ENCODE measurements around the gene SYNM.

SYNM gene

DNA sequence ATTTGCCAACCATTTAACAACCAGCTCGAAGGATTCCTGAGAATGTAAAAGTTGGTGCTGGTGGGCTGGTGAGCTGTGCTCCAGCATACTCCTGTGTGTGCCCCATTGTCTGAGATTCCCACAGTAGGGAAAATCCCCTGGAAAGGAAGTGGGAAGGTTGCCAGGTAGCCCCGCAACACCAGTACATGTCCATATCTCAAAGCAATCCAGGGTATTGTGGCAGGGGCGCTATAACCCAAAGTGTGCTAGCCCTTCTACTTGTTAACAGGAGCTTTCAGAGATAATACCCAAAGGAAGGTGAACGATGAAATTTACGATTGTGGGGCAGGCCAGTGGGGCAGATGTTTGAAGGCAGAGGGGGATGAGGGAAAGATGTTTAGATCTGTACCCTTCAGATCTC lies 42.7 kb upstream of the SYNM start:
- peaks cover 13% of the 10 kb centered on the region for H3K27me3 ChIP-seq (ENCODE audit: control insufficient read depth, low read length)
- no peaks in the 10 kb centered on the region for H4K20me1 ChIP-seq (ENCODE audit: control insufficient read depth, insufficient read depth, low read depth, low read length)
- no peak overlapping the region for H3K27ac ChIP-seq (ENCODE audit: low read depth, low read length)
- no peak overlapping the region for H3K4me3 ChIP-seq (ENCODE audit: low read length)
- no peaks in the 10 kb centered on the region for H3K36me3 ChIP-seq (ENCODE audit: control insufficient read depth, low read length)
- H3F3A ChIP-seq (ENCODE audit: control insufficient read depth, insufficient read depth), result no peaks in the 10 kb centered on the region
- TF ChIP-seq, protein P1, sequence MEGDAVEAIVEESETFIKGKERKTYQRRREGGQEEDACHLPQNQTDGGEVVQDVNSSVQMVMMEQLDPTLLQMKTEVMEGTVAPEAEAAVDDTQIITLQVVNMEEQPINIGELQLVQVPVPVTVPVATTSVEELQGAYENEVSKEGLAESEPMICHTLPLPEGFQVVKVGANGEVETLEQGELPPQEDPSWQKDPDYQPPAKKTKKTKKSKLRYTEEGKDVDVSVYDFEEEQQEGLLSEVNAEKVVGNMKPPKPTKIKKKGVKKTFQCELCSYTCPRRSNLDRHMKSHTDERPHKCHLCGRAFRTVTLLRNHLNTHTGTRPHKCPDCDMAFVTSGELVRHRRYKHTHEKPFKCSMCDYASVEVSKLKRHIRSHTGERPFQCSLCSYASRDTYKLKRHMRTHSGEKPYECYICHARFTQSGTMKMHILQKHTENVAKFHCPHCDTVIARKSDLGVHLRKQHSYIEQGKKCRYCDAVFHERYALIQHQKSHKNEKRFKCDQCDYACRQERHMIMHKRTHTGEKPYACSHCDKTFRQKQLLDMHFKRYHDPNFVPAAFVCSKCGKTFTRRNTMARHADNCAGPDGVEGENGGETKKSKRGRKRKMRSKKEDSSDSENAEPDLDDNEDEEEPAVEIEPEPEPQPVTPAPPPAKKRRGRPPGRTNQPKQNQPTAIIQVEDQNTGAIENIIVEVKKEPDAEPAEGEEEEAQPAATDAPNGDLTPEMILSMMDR (IDR thresholded peaks at IDR 0.05; ENCODE audit: low read depth, low read length, poor library complexity, severe bottlenecking), result no peak
- TF ChIP-seq EZH2phosphoT487 (IDR thresholded peaks at IDR 0.05; ENCODE audit: borderline replicate concordance, low read length), result no peak
- H3K4me1 ChIP-seq (ENCODE audit: control insufficient read depth, low read length), result no peaks in the 10 kb centered on the region
- no peak overlapping the region for H3K4me2 ChIP-seq (ENCODE audit: low read length)
- H3K9me2 ChIP-seq (replicated peaks; ENCODE audit: control insufficient read depth, low read length), result no peaks in the 10 kb centered on the region
- H3K79me2 ChIP-seq (ENCODE audit: control insufficient read depth, low read length), result no peaks in the 10 kb centered on the region
- H3K9me3 ChIP-seq (ENCODE audit: control insufficient read depth, insufficient read depth, low read length), result no peaks in the 10 kb centered on the region

DNA sequence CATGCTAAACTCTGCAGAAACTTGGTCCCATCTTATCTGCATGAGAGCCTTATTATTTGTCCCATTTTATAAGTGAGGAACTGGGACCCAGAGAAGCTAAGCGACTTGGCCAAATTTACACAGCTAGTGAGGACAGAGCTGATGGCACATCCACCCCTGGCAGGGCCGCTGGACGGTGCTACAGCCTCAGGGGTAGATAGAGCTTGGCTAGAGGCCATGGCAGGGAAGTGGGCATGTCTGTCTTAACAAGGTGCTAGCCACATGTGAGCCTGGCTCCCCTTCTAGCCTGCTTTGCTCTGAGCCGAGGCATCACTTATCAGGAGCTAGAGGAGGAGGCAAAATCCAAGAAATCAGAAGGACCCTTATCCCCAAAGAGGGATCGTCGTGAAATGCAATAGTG lies 36.7 kb upstream of the SYNM start:
- no peak overlapping the region for H3K4me2 ChIP-seq (ENCODE audit: low read length)
- H3K79me2 ChIP-seq (ENCODE audit: control insufficient read depth, low read length), result no peaks in the 10 kb centered on the region
- no peak overlapping the region for H3K4me3 ChIP-seq (ENCODE audit: low read length)
- H3K9me3 ChIP-seq (ENCODE audit: control insufficient read depth, insufficient read depth, low read length), result no peaks in the 10 kb centered on the region
- no peaks in the 10 kb centered on the region for H3F3A ChIP-seq (ENCODE audit: control insufficient read depth, insufficient read depth)
- H3K27ac ChIP-seq (ENCODE audit: low read depth, low read length), result no peak overlapping the region
- H3K27me3 ChIP-seq (ENCODE audit: control insufficient read depth, low read length), result peaks cover 2% of the 10 kb centered on the region; the same call in 1 of the 2 replicates
- H3K9me2 ChIP-seq (replicated peaks; ENCODE audit: control insufficient read depth, low read length), result no peaks in the 10 kb centered on the region
- H4K20me1 ChIP-seq (ENCODE audit: control insufficient read depth, insufficient read depth, low read depth, low read length), result no peaks in the 10 kb centered on the region
- no peaks in the 10 kb centered on the region for H3K4me1 ChIP-seq (ENCODE audit: control insufficient read depth, low read length)
- TF ChIP-seq, protein P1 (IDR thresholded peaks at IDR 0.05; ENCODE audit: low read depth, low read length, poor library complexity, severe bottlenecking), result no peak
- no peak for TF ChIP-seq EZH2phosphoT487 (IDR thresholded peaks at IDR 0.05; ENCODE audit: borderline replicate concordance, low read length)
- no peaks in the 10 kb centered on the region for H3K36me3 ChIP-seq (ENCODE audit: control insufficient read depth, low read length)

DNA sequence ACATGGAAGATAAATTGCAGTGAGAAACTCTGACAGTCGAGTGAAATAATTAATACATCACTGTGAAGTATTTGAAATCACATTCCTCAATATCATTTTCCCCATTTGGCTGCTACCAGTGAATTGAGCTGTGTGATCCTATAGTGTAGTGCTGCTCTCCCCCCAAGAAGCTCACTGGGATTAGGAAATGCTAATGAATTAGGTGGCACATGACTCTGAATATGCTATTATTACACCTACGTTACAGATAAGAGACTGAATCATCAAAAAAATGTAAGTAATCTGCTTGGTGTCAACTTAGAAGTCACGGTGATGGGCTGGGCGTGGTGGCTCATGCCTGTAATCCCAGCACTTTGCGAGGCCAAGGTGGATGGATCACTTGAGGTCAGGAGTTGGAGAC lies 34.7 kb upstream of the SYNM start:
- Histone ChIP-seq H3K4me1 (ENCODE audit: control insufficient read depth, low read length) (no peaks in the 10 kb centered on the region), H4K20me1 (ENCODE audit: control insufficient read depth, insufficient read depth, low read depth, low read length) (no peaks in the 10 kb centered on the region), H3K27me3 (ENCODE audit: control insufficient read depth, low read length) (peaks cover 2% of the 10 kb centered on the region; the same call in 1 of the 2 replicates), H3K9me3 (ENCODE audit: control insufficient read depth, insufficient read depth, low read length) (no peaks in the 10 kb centered on the region), H3K36me3 (ENCODE audit: control insufficient read depth, low read length) (no peaks in the 10 kb centered on the region), H3K4me2 (ENCODE audit: low read length) (no peak overlapping the region), H3K79me2 (ENCODE audit: control insufficient read depth, low read length) (no peaks in the 10 kb centered on the region), H3K9me2 (replicated peaks; ENCODE audit: control insufficient read depth, low read length) (no peaks in the 10 kb centered on the region), H3K4me3 (ENCODE audit: low read length) (no peak overlapping the region), H3K27ac (ENCODE audit: low read depth, low read length) (no peak overlapping the region), H3F3A (ENCODE audit: control insufficient read depth, insufficient read depth) (no peaks in the 10 kb centered on the region)
- TF ChIP-seq, protein P1 (IDR thresholded peaks at IDR 0.05; ENCODE audit: low read depth, low read length, poor library complexity, severe bottlenecking), result no peak
- TF ChIP-seq EZH2phosphoT487 (IDR thresholded peaks at IDR 0.05; ENCODE audit: borderline replicate concordance, low read length), result no peak
